ENCODE results near the gene ERCC4.

Gene ERCC4

GRCh38 chr16:13911871-13912270 lies 8.1 kb upstream of the ERCC4 start:
- DNase-seq: no peak

- no peak for DNase-seq
These were observed 7.1 kb upstream of the ERCC4 start for GRCh38 chr16:13912891-13913290.

- DNase-seq: no peak
These were observed 6.3 kb upstream of the ERCC4 start for GRCh38 chr16:13913374-13914292.

GRCh38 chr16:13915033-13915635 lies 4.8 kb upstream of the ERCC4 start:
- DNase-seq: no peak

GRCh38 chr16:13919330-13919682 lies 648 bp upstream of the ERCC4 start:
- peak; percentile 52 for DNase-seq

GRCh38 chr16:13920510-13920818 lies 510 bp downstream of the ERCC4 start:
- DNase-seq: no peak

- no peak for DNase-seq
These were observed 1.4 kb downstream of the ERCC4 start for GRCh38 chr16:13921328-13921727.

GRCh38 chr16:13923703-13924298 lies 3.8 kb downstream of the ERCC4 start:
- DNase-seq: peak; percentile 73

- no peak for DNase-seq
These were observed 6.5 kb downstream of the ERCC4 start for GRCh38 chr16:13926464-13926863.

- no peak for DNase-seq
These were observed 6.9 kb downstream of the ERCC4 start for GRCh38 chr16:13926891-13927290.

GRCh38 chr16:13928646-13929045 lies 8.7 kb downstream of the ERCC4 start:
- no peak for DNase-seq

GRCh38 chr16:13931845-13932244 lies 11.9 kb downstream of the ERCC4 start:
- no peak for DNase-seq

GRCh38 chr16:13935408-13935807 lies 15.5 kb downstream of the ERCC4 start:
- DNase-seq: no peak

- no peak for DNase-seq
These were observed 16.2 kb downstream of the ERCC4 start for GRCh38 chr16:13936155-13936554.

- DNase-seq: no peak
These were observed 16.7 kb downstream of the ERCC4 start for GRCh38 chr16:13936596-13937081.

GRCh38 chr16:13937411-13937810 lies 17.5 kb downstream of the ERCC4 start:
- DNase-seq: no peak

- DNase-seq: no peak
These were observed 18.5 kb downstream of the ERCC4 start for GRCh38 chr16:13938480-13938879.

GRCh38 chr16:13939821-13940220 lies 19.9 kb downstream of the ERCC4 start:
- DNase-seq: no peak

GRCh38 chr16:13940397-13940933 lies 20.5 kb downstream of the ERCC4 start:
- DNase-seq: no peak

- DNase-seq: no peak
These were observed 24.9 kb downstream of the ERCC4 start for GRCh38 chr16:13944816-13945215.

GRCh38 chr16:13945744-13946485 lies 26.0 kb downstream of the ERCC4 start:
- DNase-seq: no peak

- no peak for DNase-seq
These were observed 28.1 kb downstream of the ERCC4 start for GRCh38 chr16:13948086-13948485.
